Small intestine (tissue), 7 donors: ENCODE data around the gene ATP6V1A. TPM values are rescaled to one million over a fixed set of nuclear protein-coding genes. Genes with fewer than 3 reads are reported as not detected.
A peak's percentile ranks its signal among the peaks of the same experiment; 100 is the strongest.

Experiments used
- DNase-seq, 2 donors: peaks; one replicate each; pipeline versions ENCODE4 v3.0.0 to v3.0.0-alpha.2; 2013
- FAIRE-seq: peaks from 2 replicates; lab custom pipeline; 2012; peaks lifted over from hg19 to GRCh38; lab: Jason Lieb, UNC
- H3K27ac ChIP-seq, 3 donors: one replicate each; pipeline ENCODE4 v1.5.1; 2013; ENCODE audit warnings: low read length in 2 of 3, mild to moderate bottlenecking in 2 of 3, control low read depth in 1 of 3, inconsistent platforms in 1 of 3, low read depth in 1 of 3, moderate library complexity in 1 of 3
- H3K27me3 ChIP-seq, 3 donors: one replicate each; pipeline ENCODE4 v1.6.1; 2013; ENCODE audit warnings: low read length in 3 of 3, inconsistent platforms in 1 of 3; ENCODE audit not compliant: control insufficient read depth in 3 of 3, insufficient read depth in 3 of 3
- H3K36me3 ChIP-seq, 3 donors: one replicate each; pipeline ENCODE4 v1.6.1; 2013; ENCODE audit warnings: low read length in 3 of 3, inconsistent platforms in 1 of 3, low read depth in 1 of 3, mild to moderate bottlenecking in 1 of 3, moderate library complexity in 1 of 3; ENCODE audit not compliant: control insufficient read depth in 3 of 3, insufficient read depth in 2 of 3
- H3K4me1 ChIP-seq, 3 donors: one replicate each; pipeline ENCODE4 v1.6.1; 2013; ENCODE audit warnings: low read length in 2 of 3, inconsistent platforms in 1 of 3, low read depth in 1 of 3, mild to moderate bottlenecking in 1 of 3, moderate library complexity in 1 of 3; ENCODE audit not compliant: control insufficient read depth in 3 of 3, insufficient read depth in 2 of 3
- H3K4me3 ChIP-seq, 3 donors: one replicate each; pipeline ENCODE4 v1.5.1; 2013; ENCODE audit warnings: low read length in 3 of 3, control low read depth in 1 of 3, inconsistent platforms in 1 of 3, low read depth in 1 of 3, mild to moderate bottlenecking in 1 of 3, moderate library complexity in 1 of 3
- H3K9me3 ChIP-seq, 2 donors: one replicate each; pipeline ENCODE4 v1.6.1; 2013; ENCODE audit warnings: low read depth in 1 of 2, low read length in 1 of 2; ENCODE audit not compliant: control insufficient read depth in 2 of 2, insufficient read depth in 1 of 2
- WGBS, 3 donors: extraction: QIAGEN DNeasy Blood & Tissue Kit; methylation state at CpG; one replicate each; pipeline ENCODE4 v1.1.7; 2013; 5-methylcytosine and 5-hydroxymethylcytosine counted together
- polyA plus RNA-seq, 4 donors: library from polyadenylated mRNA; stranded (reverse) in 3 of 4; unstranded in 1 of 4; fragments of 200-250 nt in 3 of 4; fragments of 120-200 nt in 1 of 4; gene quantifications; one replicate each; pipeline versions ENCODE4 v1.2.1 to v1.2.3, GENCODE V29; 2013
- donor health status: healthy with polysubstance abuse.
- donor health status: control.
- donor health status: control.
- donor health status: Bipolar disorder and iron deficiency.
- donor health status: healthy.

Gene ATP6V1A
- polyA plus RNA-seq, 4 donors: 13.8 to 47.7 (median 17.6) TPM

DNA sequence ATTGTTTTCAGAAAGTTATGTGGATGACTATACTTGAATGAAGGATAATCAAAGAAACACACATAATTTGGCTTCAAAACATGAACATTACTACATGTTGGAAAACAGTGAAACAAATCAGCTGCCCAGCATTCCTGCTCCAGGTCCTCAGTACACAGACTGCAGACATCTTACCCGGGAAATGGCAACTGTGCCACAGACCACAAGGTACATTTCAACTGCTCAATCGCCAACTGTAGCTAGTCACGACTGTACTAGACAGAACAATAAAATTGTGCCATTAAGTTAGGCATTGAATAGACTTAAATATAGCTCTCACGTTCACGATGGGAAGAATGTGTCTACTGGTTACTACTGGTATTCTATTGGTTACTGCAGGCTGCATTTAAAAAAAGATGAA is 5.7 kb upstream of the ATP6V1A start:
- FAIRE-seq: no peak
- H3K4me1 ChIP-seq: peaks cover 0 to 10% (median 4%) of the 10 kb centered on the region in 3 donors

DNA sequence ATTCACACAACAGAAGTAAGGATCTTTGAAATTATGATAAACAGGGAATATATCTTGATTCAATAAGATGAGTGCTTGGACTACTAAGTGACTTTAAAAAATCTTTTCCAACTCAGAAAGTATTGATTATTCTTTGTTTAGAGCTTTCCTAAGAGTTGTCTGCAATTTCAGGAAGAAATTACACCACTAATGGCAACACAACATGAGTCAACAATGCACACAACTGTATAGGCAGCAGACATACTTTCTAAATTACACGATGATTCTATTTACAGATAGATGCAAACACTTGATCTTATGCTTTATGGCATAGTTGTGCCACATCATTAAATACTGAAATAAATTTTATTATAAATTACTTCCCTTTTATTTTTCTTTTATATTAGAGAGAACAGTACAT is 5.2 kb upstream of the ATP6V1A start:
- Histone ChIP-seq H3K36me3 (peaks cover 0 to 6% (median 0%) of the 10 kb centered on the region in 3 donors), H3K27ac (no peak overlapping the region), H3K4me1 (peaks cover 0 to 10% (median 4%) of the 10 kb centered on the region in 3 donors), H3K4me3 (no peak overlapping the region), H3K27me3 (no peaks in the 10 kb centered on the region), H3K9me3 (no peaks in the 10 kb centered on the region)
- FAIRE-seq (no peak), DNase-seq (no peak)
- 28 to 48% (median 35%) methylated on average over 1 of the region's 1 CpG for WGBS, 3 donors

More for the DNA sequence above, 5.7 kb upstream of the ATP6V1A start:
- DNase-seq: no peak
- peaks cover 0 to 6% (median 0%) of the 10 kb centered on the region in 3 donors for H3K36me3 ChIP-seq
- H3K9me3 ChIP-seq: no peaks in the 10 kb centered on the region
- peak overlapping the region in 1 of 3 donors; percentile 8 for H3K27ac ChIP-seq
- no peaks in the 10 kb centered on the region for H3K27me3 ChIP-seq
- 42 to 65% (median 47%) methylated on average over 5 of the region's 5 CpGs for WGBS, 3 donors
- no peak overlapping the region for H3K4me3 ChIP-seq

DNA sequence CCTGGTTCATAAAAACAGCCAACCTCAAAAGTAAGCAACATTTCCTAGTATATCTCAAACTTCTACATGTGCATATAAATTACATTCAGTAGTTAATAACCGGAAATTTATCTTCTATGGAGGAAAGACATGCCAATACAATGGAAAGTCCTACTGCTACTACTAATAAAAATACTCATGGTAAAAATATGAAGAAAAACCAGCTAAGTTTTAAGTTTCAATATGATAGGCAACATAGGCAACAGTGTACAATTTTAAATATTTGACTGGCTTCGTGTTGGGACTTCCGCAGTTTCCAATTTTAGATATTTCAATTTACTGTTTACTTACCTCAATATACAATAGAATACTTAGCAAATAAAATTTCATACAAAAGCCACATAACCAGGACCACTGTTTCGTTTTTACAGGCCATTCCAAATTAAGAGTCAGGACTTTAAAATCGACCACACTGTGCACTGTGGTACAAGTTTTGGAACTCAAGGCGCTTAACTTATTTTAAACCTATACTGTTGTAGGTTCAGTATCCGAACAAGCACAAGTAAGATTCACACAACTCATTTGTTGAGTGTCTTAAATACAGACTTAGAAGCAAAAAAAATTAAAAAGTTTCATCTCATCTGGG is 3.7 kb upstream of the ATP6V1A start:
- Histone ChIP-seq H3K27ac (no peak overlapping the region), H3K4me1 (peaks cover 0 to 11% (median 4%) of the 10 kb centered on the region in 3 donors), H3K27me3 (no peaks in the 10 kb centered on the region), H3K9me3 (no peaks in the 10 kb centered on the region), H3K36me3 (peaks cover 0 to 6% (median 0%) of the 10 kb centered on the region in 3 donors), H3K4me3 (no peak overlapping the region)
- WGBS, 3 donors: 46 to 59% (median 46%) methylated on average over 7 of the region's 7 CpGs
- no peak for DNase-seq
- no peak for FAIRE-seq

DNA sequence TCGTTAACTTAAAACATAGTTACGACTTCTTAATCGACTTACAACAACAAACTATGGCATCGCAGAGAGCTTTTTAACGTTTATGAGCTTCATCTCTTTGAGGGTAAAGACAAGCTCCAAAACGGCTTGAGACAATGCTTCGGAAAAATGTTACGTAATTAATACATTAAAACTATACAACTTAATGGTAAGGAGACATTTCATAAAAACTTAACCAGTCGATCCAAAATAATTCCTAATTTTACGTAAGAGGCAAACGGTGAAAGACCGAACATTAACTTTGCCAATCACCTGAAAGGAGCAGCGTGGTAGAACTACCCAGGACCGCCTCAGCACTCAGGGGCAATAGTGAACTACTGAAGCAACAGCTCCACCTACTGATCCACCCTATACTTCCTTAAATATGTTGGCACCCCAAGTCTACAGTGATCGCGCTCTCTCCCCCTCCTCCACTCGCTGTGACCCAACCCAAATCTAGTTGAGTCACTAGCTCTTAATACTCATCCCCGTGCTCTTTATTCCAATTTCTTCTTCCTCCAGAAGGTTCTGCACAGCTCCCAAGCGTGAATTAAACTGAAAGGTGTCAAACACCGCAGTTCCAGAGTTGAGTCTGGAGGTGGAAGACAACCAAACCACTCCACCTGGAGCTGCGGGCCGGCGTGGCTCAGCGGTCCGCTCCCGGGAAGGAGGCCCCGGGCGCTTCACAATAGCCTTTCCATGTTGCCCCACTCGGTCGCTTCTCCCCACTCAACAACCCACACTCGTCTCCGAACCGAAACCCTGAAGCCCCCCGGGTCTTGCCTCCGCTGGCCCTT is 1.7 kb upstream of the ATP6V1A start:
- Histone ChIP-seq H3K9me3 (no peaks in the 10 kb centered on the region), H3K27me3 (no peaks in the 10 kb centered on the region), H3K4me1 (peaks cover 0 to 13% (median 11%) of the 10 kb centered on the region in 3 donors), H3K36me3 (peaks cover 0 to 6% (median 0%) of the 10 kb centered on the region in 3 donors), H3K4me3 (peak overlapping the region; percentile 75 to 99 (median 89)), H3K27ac (peak overlapping the region; percentile 88 to 100 (median 99))
- 0 to 1% (median 0%) methylated on average over 34 to 35 of the region's 35 CpGs for WGBS, 3 donors
- FAIRE-seq (no peak), DNase-seq (peak; percentile 89 to 90)

DNA sequence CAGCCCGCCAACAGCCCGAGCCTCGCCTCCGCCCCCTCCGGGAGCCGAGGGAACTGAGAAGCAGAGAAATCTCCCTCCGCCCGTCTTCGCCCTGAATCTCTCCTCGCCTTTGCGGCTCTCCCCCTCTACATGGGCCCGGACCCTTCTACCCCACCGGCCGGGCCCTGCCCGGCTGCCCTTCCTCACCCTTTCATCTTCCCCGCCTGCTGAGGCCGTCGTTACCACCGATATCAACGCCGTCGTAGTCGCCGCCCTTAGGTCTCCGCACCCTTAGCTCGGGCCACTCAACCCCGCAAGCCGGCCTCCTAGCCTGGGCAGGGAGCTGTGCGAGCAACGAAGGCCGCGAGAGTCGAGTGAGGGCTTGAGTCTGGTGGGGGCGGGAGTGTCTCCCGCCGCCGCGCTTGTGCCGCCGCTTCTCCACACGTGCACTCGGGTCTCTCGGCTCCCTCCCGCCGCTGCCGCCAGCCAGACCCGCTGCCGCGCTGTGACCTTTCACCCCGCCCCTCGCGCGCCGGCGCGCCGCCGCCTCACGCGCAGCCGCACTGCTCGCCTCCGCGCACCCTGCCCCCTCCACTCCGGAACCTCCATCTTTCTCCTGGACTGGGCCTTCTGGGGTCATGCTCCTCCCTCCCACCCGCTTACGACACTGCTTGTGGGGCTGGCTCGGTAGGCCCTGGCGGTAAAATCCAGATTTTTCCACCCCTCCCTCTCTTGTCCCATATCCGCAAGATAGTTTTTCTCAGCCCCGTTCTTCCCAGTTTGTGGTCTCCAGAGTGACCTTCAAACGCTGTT is 883 bp upstream of the ATP6V1A start, which contains the start of gene NAA50:
Gene NAA50, minus strand, starts transcription at position 494 of the 792 bp plus-strand sequence. Its CDS starts 300 bp downstream, at position 194.
- WGBS, 3 donors: 0% methylated on average over 54 to 72 of the region's 72 CpGs
- H3K36me3 ChIP-seq: peaks cover 0 to 6% (median 0%) of the 10 kb centered on the region in 3 donors
- DNase-seq (peak; percentile 89 to 97), FAIRE-seq (no peak)
- H3K4me3 ChIP-seq: peak within 1 kb of the TSS; percentile 75 to 99 (median 89)
- H3K27me3 ChIP-seq: no peaks in the 10 kb centered on the region
- H3K9me3 ChIP-seq: no peaks in the 10 kb centered on the region
- H3K4me1 ChIP-seq: peaks cover 0 to 13% (median 10%) of the 10 kb centered on the region in 3 donors
- H3K27ac ChIP-seq: peak within 1 kb of the TSS; percentile 90 to 100 (median 99)

DNA sequence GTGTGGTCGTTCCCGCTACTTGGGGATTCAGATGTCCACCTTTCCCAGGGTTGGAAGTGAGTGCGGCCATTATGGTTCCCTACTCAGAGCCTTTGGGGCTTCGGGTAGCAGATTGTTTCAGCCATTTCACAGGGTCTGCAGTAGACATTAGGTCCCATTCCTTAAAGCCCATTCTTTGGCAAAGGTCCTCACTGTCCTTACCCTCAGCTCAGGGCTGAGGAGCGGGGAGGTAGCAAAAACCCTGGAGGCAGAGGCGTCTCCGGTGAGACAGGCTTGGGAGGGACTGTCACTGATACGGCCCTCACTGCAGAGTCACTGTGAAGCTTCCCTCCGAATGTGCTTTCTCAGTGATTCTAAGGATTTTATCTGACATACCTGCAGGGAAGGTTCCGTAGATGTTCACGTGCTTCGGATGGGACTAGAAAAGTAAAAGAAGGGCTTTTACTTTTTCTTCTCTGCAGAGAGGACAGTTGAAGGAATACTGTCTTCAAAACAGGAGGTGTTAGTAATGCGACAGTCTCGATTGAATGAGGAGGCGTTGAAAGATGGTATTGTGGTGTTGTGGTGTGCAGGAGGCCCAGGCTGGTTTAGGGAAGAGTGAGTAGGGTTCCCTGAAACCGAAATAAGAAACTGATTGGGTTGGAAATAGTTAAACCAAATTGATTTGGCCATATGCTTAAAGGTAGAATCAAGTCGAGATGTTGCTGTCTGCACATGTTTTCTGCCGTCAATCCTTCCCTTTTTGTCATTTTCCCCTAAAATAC is 630 bp downstream of the ATP6V1A start:
- FAIRE-seq (no peak), DNase-seq (peak in 1 of 2 donors; percentile 33)
- 1 to 2% (median 1%) methylated on average over 18 of the region's 18 CpGs for WGBS, 3 donors
- Histone ChIP-seq H3K9me3 (no peaks in the 10 kb centered on the region), H3K4me1 (peaks cover 0 to 13% (median 4%) of the 10 kb centered on the region in 3 donors), H3K27me3 (no peaks in the 10 kb centered on the region), H3K36me3 (peaks cover 0 to 4% (median 0%) of the 10 kb centered on the region in 3 donors), H3K27ac (peak overlapping the region; percentile 85 to 100 (median 90)), H3K4me3 (peak overlapping the region; percentile 75 to 99 (median 78))

DNA sequence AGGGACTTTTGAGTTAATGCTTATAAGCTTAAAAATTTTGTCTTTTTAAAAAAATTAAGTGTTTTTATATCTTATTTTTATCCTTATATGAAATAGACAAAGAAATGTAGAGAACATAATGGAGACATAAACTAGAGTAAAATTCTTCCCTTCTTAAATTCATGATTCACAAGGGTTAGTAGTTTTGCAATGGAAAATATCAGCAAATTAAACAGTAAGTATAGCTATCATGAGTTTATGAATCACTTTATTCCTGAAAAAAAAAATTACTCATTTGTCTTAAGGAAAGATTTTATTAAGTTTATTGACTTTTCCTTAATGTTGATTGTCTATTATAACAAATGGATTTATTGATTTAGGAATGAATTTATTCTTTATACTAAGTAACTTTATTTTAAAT is 4.3 kb downstream of the ATP6V1A start:
- FAIRE-seq: peak; percentile 84
- Histone ChIP-seq H3K4me3 (no peak overlapping the region), H3K36me3 (peaks cover 0 to 6% (median 0%) of the 10 kb centered on the region in 3 donors), H3K4me1 (peaks cover 0 to 10% (median 4%) of the 10 kb centered on the region in 3 donors), H3K27me3 (no peaks in the 10 kb centered on the region), H3K9me3 (no peaks in the 10 kb centered on the region), H3K27ac (no peak overlapping the region)
- DNase-seq: no peak
